Measurements from ENCODE around the gene MARCHF4.

The MARCHF4 gene, protein sequence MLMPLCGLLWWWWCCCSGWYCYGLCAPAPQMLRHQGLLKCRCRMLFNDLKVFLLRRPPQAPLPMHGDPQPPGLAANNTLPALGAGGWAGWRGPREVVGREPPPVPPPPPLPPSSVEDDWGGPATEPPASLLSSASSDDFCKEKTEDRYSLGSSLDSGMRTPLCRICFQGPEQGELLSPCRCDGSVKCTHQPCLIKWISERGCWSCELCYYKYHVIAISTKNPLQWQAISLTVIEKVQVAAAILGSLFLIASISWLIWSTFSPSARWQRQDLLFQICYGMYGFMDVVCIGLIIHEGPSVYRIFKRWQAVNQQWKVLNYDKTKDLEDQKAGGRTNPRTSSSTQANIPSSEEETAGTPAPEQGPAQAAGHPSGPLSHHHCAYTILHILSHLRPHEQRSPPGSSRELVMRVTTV

DNA sequence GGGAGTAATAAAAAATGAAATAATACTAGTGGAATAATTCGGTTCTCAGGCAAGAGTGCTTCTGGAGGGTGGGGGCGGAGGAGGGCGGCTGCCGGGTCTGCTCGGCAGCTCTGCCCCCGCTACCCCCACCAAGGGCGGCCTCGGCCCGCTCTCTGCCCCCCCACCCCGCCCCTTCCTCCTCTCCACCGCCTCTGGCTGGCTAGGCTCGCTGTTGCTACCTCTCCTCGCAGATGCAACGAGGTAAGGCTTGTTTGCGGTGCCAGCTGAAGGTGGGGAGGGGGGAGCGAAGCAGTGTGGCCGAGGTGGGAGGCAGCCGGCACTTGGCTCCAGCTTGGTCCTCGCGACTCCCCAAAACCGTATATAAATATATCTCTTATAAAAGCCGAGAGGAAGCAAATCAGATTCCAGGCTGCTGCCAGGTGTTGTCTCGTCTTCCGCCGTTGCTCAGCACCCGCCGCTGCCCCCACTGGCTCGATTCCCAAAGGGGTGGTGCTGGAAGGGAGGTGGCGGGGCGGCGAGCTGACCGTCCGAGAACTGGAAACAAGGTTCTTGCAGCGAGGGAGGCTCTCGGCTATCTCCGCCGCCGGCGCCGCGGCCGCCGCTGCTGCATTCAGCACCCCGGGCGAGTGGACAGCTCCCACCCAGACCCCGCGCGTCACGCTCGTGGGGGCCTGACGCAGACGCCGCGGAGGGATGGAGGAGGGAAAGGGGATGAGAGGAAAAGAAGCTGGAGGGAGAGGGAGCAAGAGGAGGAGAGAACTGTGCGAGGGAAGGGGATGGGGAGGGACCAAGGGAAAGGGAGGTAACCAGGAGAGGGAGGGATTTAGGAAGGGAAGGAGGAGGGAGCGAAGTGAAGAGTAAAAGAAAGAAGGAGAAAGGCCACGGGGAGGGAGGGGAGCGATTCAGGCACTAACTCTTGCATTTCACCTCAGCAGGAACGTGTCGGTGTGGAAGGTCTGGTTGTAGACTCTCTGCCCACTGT lies at the start of gene MARCHF4:
Gene MARCHF4, minus strand, starts transcription at position 763 of the 982 bp plus-strand sequence. CDS start 2,223 bp downstream, outside the sequence.
- DNase-seq: peak; percentile 70

- DNase-seq: no peak
Measured at GRCh38 chr2:216420367-216421101, 48.3 kb upstream of the MARCHF4 start.

DNA sequence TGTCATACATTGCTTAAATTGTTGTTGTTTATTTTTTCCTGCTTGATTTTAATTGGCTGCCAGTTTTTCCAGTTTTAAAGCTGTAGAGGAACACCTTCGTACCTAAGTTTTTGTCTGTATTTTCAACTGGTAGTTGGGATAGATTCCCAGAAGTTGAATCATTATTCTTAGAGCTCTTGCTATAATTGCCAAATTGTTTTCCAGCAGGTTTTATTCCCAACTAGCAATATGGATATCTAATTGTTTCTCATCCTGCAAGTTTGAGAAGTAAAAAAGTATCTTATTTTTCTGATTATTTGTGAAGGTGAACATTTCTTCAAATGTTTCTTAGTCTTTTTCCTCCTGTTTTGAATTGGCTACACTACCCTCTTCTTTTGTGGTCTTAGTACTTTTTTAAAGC lies 46.7 kb upstream of the MARCHF4 start:
- DNase-seq: no peak

DNA sequence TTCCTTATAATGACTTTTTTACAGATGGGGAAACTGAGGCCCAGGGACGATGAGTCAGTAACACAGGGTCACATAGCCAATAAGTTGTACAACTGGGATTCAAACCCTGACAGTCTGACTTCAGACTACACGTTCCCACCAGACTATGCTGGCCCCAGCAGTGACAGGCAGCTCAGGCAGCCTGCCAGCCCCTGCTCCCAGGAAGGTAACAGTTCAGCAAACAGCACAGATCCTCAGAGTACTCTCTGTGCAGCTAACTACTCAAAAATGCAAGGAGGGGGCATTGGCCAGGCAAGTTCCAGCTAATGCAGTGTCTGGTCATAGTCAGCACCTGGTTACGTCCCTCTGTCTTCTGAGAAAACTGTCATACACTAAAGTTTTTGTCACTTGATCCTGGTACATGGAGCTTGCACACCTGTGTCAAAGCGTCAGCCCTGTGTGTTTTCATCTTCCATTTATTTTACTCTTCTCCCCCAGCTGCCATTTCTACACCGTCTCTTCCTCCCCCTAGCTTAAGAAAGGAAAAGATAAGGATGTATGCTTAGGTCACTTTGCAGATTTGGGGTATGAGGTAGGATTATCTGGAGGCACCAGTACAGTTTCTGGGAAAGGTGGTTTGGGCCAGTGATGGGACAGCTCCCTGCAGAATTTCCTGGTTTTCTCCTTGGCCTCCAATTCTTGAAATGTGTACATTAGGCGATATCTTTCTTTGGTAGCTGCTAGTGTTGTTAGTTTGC lies 44.5 kb upstream of the MARCHF4 start:
- DNase-seq: peak; percentile 76

DNA sequence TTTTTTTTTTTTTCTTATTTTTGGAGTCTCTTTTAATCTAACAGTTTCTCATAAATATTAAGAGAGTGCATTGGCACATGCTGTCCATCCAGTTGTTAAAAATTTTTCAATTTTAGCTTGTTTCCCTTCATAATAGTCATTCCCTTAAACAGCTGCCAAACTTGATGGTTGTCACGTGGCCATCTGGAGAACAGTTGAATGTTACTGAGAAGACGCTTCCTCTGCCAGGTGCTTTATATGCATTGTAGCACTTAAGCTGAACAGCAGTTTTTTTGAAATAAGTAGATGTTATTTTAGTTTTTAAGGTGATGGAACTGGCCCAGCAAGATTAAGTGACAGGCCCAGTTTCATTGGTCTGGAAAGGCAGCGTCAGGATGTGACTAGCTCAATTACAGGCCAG lies 43.3 kb upstream of the MARCHF4 start:
- DNase-seq: no peak

DNA sequence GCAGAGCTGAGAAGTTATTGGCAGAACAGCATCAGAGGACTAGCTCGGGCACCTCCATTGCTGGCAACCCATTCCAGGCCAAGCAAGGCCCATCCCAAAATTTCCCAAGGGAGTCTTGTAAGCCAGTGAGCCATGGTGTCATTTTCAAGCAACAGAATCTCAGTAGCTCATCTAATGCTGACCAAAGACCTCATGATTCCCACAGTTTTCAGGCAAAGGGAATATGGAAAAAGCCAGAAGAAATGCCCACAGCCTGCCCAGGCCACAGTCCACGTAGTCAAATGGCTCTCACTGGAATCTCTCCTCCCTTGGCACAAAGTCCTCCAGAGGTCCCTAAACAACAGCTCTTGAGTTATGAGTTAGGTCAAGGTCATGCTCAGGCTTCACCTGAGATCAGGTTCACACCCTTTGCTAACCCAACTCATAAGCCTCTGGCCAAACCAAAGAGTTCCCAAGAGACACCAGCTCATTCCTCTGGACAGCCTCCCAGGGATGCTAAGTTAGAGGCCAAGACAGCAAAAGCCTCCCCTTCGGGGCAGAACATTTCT lies 42.6 kb upstream of the MARCHF4 start:
- no peak for DNase-seq

- DNase-seq: peak; percentile 16
Measured at GRCh38 chr2:216413882-216414281, 41.6 kb upstream of the MARCHF4 start.

DNA sequence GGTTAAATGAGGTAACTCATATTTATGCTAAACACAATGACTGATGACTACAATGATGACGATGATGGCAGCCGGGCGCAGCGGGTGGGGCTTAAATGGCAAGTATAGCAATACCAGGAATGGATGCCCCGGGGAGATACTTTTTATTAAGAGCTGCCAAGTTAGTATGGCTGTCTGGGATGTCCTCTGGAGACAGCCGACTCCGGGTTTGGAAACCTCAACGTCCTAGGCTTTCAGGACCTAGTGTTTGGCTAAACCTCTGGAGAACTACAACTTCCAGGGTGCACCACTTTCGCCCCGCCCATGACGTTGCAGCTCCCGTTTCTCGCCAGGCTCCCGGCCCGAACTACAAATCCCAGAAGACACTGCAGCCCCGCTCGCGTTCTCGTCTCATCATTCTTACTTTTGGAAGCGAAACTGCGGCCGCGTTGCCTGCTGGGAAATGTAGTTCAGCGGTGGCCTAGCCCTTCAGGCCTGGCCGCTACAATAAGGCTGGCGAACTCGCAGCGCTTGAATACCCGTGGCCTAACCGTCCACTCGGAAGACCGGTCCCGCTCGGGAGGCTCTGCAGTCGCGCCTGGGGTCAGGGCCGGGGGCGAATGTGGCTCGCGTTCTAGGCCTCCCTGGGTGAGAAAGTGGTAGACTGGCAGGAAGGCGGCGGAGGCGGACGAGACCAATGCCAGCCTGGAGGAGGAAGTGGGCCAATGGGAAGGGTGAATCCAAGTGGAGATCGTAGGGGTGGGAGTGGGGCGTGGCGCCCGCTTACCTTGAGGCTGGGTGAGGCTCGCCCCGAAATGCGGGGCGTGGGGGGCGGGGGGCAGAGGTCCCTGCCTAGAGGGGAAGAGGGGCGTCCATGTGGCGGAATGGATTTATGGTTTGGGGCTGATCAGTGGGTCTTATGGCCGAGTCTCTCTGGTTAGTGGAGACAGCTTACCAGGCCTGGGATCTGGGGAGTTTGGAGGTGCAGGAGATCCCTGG lies 40.0 kb upstream of the MARCHF4 start, which contains the start of gene SMARCAL1:
Gene SMARCAL1, plus strand, starts transcription at position 463 of the 978 bp plus-strand sequence. CDS start 2,221 bp downstream, outside the sequence.
- DNase-seq: peak; percentile 99

DNA sequence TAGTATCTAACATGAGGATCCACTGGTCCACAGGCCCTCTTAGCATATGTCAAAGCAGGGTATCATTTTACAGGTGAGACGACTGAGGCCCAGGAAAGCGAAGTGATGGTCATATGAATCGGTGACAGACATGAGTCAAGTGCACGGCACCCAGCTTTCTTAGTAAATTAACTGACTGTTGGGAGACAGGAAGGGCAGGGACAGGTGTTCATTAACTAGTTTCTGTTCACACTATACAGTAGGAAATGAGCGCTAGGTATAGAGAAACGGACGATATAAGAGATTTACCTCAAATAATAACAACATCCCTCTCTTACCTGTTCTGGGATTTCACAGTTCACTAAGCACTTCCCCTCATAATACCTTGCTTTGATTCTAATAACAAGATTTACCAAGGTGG lies 38.3 kb upstream of the MARCHF4 start:
- no peak for DNase-seq

DNA sequence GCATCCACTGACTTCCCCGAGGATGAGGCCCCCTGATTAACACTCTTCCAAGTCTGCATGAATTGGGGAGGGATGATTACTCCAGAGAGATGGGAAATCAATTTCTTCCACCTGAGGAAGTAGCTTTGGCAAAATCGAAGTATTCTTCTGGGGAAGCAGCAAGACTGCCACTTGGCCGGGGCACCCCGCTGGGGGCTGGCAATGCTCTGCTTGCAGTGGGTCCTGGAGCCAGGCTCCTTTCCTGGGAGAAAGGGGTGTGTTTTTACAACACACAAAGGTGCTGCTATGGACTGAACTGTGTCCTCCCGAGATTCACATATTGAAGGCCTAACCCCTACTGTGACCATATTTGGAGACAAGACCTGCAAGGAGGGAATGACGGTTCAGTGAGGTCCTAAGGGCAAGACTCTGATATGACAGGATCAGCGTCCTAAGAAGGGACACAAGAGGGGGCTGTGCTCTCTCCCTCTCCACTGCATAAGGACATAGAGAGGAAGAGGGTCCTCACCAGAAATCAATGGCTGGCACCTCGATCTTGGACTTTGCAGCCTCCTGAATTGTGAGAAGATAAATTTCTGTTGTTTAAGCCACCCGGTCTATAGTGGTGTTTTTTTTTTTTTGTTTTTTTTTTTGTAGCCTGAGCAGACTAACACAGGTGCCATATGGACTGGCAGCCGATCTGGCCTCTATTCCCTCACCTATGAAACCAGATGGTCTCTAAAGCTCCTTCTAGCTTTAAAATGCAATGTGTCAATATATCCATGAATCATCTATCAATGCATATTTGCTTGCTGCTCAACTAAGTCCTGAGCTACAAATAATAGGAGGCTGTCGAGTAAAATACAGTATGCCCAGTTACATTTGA lies 36.4 kb upstream of the MARCHF4 start:
- no peak for DNase-seq

GRCh38 chr2:216406826-216407225 lies 34.5 kb upstream of the MARCHF4 start:
- no peak for DNase-seq

DNA sequence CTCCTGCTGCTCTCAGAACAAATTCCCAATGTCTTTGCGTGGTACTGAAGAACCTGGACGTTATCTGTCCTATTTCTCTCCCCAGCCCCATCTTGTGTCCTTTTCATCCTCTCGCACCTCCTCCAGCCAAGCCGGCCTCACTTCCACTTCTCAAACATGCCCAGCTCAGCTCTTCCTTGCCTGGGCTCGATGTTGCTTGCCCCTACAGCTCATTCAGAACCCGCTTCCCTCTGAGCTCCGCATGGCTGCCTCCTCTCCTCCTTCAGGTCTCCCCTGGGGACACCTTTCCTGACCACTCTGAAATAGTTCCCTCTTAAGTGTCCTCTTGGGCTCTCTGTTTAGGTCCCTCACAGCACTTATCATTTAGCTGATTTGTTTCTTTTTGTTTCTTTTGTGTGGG lies 33.3 kb upstream of the MARCHF4 start:
- no peak for DNase-seq

DNA sequence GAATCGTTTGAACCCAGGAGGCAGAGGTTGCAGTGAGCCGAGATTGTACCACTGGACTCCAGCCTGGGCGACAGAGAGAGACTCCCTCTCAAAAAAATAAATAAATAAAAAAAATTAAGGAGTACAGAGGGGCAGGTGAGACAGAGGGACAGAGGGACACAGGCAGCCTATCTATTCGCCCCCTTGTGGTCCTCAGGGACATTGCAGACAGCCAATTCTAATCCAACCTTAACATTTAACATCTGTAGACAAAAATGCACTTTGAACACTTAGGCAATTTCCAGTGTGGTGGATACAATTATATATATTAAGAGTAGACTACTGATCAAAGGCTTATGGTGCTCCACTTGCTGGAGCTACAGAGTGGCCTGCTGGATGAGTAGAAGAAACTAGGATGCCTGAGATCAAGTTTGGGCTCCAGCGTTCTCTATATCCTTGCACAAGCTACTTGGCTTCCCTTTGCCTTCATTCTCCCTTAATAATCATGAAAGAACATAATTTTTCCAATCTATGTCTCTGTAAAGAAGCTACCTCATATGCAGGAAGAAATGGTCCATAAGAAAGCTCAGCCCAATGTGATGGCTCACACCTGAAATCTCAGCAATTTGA lies 31.8 kb upstream of the MARCHF4 start:
- DNase-seq: peak; percentile 72

GRCh38 chr2:216402751-216403150 lies 30.5 kb upstream of the MARCHF4 start:
- no peak for DNase-seq

- DNase-seq: no peak
Measured at GRCh38 chr2:216399621-216400020, 27.3 kb upstream of the MARCHF4 start.

DNA sequence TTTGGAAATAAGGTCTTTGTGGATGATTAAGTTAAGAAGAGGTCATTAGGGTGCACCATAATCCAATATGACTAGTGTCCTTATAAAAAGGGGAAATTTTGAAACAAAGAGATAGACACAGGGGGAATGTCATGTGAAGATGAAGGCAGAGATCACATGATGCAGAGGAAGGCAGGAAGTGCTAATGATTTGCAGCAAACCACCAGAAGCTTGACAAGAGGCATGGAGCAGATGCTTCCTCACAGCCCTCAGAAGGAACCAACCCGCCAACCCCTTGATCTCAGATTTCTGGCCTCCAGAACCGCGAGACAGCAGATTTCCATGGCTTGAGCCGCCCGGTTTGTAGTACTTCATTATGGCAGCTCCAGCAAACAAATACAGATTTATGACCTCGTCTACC lies 22.6 kb upstream of the MARCHF4 start:
- peak; percentile 35 for DNase-seq

DNA sequence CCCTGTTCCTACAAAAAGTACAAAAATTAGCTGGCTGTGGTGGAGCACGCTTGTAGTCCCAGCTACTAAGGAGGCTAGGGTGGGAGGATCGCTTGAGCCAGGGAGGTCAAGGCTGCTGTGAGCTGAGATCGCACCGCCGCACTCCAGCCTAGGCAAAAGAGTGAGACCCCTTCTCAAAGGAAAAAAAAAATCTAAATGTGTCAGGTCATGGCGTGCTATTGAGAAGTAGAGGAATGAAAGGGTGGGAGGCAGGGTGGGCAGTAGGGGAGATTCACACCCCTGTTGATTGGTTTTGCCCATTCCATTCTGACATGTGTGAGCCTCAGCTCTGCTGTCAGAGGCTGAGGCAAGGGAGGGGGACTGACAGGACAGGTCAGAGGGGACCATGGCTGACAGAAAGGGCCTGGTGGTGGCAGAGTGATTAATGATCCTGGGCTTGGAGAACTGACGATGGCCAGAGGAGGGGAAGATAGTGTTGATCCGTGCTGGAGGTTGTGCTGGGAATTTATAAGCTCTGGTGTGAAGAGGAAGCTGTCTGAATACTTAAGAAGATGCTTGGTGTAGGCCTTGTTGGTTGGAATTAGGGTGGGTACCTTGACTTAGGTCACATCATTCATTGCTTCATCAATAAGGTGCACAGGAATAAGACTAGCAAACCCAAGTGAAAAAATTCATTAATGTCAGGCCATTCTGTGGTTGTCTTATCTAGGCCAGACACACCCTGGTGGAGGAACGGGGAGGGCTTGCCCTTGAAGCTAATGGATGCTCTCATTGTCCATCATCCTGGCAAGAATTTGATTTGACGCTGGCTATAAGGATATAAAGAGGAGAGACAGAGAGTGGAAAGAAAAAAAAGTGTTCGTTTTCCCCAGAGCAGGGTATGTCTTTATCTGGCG lies 20.9 kb upstream of the MARCHF4 start:
- DNase-seq: peak; percentile 86

GRCh38 chr2:216392018-216392562 lies 19.8 kb upstream of the MARCHF4 start:
- DNase-seq: no peak

Measured in hematopoietic multipotent progenitor cell treated with erythropoietin and hydrocortisone succinate and interleukin-3 and kit ligand, for 6 days (in vitro differentiated cells).